K562 (cell line): ENCODE data around the gene RALA. TPM values are rescaled to one million over a fixed set of nuclear protein-coding genes. Genes with fewer than 3 reads are reported as not detected.

Source experiments
- CBFB ChIP-seq: sonication (generic); formaldehyde crosslinking; IDR thresholded peaks from 2 replicates; pipeline ENCODE4 v1.4.0; 2020; ENCODE audit warnings: mild to moderate bottlenecking, missing genetic modification reagents
- HDGF ChIP-seq: fragments of 450-650 bp; IDR thresholded peaks from 2 replicates; pipeline ENCODE4 v1.6.1; 2016
- ILK ChIP-seq: fragments of 450-650 bp; IDR thresholded peaks from 2 replicates; pipeline ENCODE4 v1.6.1; 2016; ENCODE audit warnings: missing genetic modification characterization, low read depth, mild to moderate bottlenecking, missing compliant biosample characterization, moderate library complexity, borderline replicate concordance
- NCOR1 ChIP-seq: fragments of 450-650 bp; IDR thresholded peaks from 2 replicates; pipeline ENCODE4 v1.6.1; 2016; ENCODE audit warnings: mild to moderate bottlenecking, moderate library complexity
- SMARCB1 ChIP-seq: IDR thresholded peaks from 2 replicates; pipeline ENCODE4 v1.6.1; 2011; ENCODE audit warnings: improper control_type of control experiment, low read depth; ENCODE audit not compliant: insufficient read length
- TBP ChIP-seq: optimal IDR thresholded peaks from 2 replicates; pipeline ENCODE3; 2011; ENCODE audit warnings: low read depth, low read length, improper control_type of control experiment
- TRIM24 ChIP-seq, 2 experiments: fragments of 450-650 bp; IDR thresholded peaks; 2 replicates each; pipeline ENCODE4 v1.6.1; 2016
- ZNF232 ChIP-seq: sonication (generic); formaldehyde crosslinking; IDR thresholded peaks from 2 replicates; pipeline ENCODE4 v1.8.0; 2022; ENCODE audit warnings: mild to moderate bottlenecking, missing genetic modification reagents
- ZSCAN29 ChIP-seq: fragments of 450-650 bp; IDR thresholded peaks from 2 replicates; pipeline ENCODE4 v1.6.1; 2017
- polyA plus RNA-seq, 8 experiments: library from polyadenylated mRNA; depleted of rRNA in 4 of 8; stranded (reverse) in 5 of 8; unstranded in 3 of 8; fragments of >200 nt; fragmentation: Nextera tagmentation in 2 of 8; fragmentation: Illumina TruSeq in 1 of 8; extraction: Ambion mirVana in 2 of 8; extraction: Trizol in 1 of 8; gene quantifications; 2 replicates each; pipeline versions ENCODE4 v1.2.1 to v1.2.3, GENCODE V29; 2011 to 2014; ENCODE audit warnings: inconsistent platforms in 1 of 8, missing spikeins in 1 of 8
- total RNA-seq, 7 experiments: library from RNA; depleted of rRNA in 6 of 7; stranded (reverse); fragments of >200 nt in 6 of 7; fragmentation: Illumina TruSeq in 2 of 7; extraction: Trizol in 2 of 7; gene quantifications; 2 replicates each; pipeline versions ENCODE4 v1.2.1 to v1.2.3, GENCODE V29; 2011 to 2021; ENCODE audit warnings: low replicate concordance in 1 of 7
- TF ChIP-seq, protein P1 (sequence below): fragments of 450-650 bp; IDR thresholded peaks from 2 replicates; pipeline ENCODE4 v1.7.1; 2018; ENCODE audit warnings: mild to moderate bottlenecking, low read depth; ENCODE audit not compliant: partially characterized antibody
- TF ChIP-seq, protein P2 (sequence below), 2 experiments: IDR thresholded peaks; 2 replicates each; pipeline ENCODE4 v1.6.1; 2011; ENCODE audit warnings: borderline replicate concordance in 1 of 2, control low read depth in 1 of 2, low read depth in 1 of 2, low read length in 1 of 2, mild to moderate bottlenecking in 1 of 2, mixed read lengths in 1 of 2, moderate library complexity in 1 of 2; ENCODE audit not compliant: insufficient read depth in 1 of 2, insufficient read length in 1 of 2, poor library complexity in 1 of 2, severe bottlenecking in 1 of 2; ENCODE audit errors: extremely low read depth in 1 of 2
- TF ChIP-seq, protein P3 (sequence below): sonication (generic); formaldehyde crosslinking; IDR thresholded peaks from 2 replicates; pipeline ENCODE4 v1.8.0; 2023; ENCODE audit warnings: mild to moderate bottlenecking, missing genetic modification reagents
- TF ChIP-seq, protein P4 (sequence below): fragments of 250-450 bp; sonication (Bioruptor Pico); IDR thresholded peaks from 2 replicates; pipeline ENCODE4 v1.5.0; 2021; ENCODE audit warnings: mild to moderate bottlenecking, borderline replicate concordance

The RALA gene
- total and polyA plus RNA-seq, 9 of the 15 experiments (the other 6 are each of a cell fraction or from before 2014, with no cell fraction given) = 7.2 to 28.0 (median 25.7) TPM

DNA sequence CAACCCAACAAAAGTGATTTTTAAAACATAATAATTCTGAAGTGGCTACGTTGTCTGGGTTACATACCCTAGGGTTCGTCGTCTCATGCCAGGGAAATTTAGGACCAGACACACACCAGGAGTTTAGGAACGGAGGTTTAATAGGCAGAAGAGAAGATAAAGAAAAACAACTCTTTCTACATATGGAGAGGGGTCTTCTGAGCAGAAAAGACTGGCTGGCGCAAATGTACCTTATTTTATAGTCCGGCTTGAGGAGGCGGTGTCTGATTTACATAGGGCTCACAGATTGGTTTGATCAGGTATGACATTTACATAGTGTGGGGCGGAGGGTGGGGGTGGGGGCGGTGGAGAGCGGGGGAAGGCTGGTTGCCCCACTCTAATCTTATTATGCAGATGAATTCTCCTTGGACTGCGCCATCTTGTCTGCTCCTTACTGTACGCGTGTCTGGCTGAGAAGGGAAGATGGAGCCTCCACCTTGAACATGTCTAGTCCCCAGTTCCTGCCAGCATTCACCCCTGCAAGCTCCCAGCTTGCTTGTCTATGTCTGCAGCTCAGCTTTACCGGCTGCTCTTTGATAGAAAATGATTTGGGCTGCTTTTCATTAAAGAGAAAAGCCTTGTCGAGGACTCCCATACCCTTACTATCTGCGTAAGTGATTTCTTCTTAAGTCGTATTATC lies 98.7 kb downstream of the RALA start (continued):
- TF ChIP-seq, protein P1, sequence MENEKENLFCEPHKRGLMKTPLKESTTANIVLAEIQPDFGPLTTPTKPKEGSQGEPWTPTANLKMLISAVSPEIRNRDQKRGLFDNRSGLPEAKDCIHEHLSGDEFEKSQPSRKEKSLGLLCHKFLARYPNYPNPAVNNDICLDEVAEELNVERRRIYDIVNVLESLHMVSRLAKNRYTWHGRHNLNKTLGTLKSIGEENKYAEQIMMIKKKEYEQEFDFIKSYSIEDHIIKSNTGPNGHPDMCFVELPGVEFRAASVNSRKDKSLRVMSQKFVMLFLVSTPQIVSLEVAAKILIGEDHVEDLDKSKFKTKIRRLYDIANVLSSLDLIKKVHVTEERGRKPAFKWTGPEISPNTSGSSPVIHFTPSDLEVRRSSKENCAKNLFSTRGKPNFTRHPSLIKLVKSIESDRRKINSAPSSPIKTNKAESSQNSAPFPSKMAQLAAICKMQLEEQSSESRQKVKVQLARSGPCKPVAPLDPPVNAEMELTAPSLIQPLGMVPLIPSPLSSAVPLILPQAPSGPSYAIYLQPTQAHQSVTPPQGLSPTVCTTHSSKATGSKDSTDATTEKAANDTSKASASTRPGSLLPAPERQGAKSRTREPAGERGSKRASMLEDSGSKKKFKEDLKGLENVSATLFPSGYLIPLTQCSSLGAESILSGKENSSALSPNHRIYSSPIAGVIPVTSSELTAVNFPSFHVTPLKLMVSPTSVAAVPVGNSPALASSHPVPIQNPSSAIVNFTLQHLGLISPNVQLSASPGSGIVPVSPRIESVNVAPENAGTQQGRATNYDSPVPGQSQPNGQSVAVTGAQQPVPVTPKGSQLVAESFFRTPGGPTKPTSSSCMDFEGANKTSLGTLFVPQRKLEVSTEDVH = no peak
- peak; percentile 93 for TF ChIP-seq TBP
- no peak for TF ChIP-seq TRIM24 (IDR thresholded peaks at IDR 0.05)
- TF ChIP-seq, protein P2, sequence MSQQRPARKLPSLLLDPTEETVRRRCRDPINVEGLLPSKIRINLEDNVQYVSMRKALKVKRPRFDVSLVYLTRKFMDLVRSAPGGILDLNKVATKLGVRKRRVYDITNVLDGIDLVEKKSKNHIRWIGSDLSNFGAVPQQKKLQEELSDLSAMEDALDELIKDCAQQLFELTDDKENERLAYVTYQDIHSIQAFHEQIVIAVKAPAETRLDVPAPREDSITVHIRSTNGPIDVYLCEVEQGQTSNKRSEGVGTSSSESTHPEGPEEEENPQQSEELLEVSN (IDR thresholded peaks at IDR 0.05; ENCODE audit: borderline replicate concordance in 1 of 2, extremely low read depth in 1 of 2, insufficient read depth in 1 of 2, insufficient read length in 1 of 2, low read depth in 1 of 2, low read length in 1 of 2, poor library complexity in 1 of 2, severe bottlenecking in 1 of 2) = peak in 1 of 2 experiments; percentile 41
- no peak for TF ChIP-seq CBFB (CRISPR knock-in tag)
- no peak for TF ChIP-seq ZNF232 (CRISPR knock-in tag)
- TF ChIP-seq HDGF = no peak
- TF ChIP-seq, protein P3, sequence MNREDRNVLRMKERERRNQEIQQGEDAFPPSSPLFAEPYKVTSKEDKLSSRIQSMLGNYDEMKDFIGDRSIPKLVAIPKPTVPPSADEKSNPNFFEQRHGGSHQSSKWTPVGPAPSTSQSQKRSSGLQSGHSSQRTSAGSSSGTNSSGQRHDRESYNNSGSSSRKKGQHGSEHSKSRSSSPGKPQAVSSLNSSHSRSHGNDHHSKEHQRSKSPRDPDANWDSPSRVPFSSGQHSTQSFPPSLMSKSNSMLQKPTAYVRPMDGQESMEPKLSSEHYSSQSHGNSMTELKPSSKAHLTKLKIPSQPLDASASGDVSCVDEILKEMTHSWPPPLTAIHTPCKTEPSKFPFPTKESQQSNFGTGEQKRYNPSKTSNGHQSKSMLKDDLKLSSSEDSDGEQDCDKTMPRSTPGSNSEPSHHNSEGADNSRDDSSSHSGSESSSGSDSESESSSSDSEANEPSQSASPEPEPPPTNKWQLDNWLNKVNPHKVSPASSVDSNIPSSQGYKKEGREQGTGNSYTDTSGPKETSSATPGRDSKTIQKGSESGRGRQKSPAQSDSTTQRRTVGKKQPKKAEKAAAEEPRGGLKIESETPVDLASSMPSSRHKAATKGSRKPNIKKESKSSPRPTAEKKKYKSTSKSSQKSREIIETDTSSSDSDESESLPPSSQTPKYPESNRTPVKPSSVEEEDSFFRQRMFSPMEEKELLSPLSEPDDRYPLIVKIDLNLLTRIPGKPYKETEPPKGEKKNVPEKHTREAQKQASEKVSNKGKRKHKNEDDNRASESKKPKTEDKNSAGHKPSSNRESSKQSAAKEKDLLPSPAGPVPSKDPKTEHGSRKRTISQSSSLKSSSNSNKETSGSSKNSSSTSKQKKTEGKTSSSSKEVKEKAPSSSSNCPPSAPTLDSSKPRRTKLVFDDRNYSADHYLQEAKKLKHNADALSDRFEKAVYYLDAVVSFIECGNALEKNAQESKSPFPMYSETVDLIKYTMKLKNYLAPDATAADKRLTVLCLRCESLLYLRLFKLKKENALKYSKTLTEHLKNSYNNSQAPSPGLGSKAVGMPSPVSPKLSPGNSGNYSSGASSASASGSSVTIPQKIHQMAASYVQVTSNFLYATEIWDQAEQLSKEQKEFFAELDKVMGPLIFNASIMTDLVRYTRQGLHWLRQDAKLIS (CRISPR knock-in tag) = no peak
- TF ChIP-seq ZSCAN29 = no peak
- TF ChIP-seq NCOR1 = peak; percentile 34; the same call in 1 of the 2 replicates
- no peak for TF ChIP-seq ILK (tag)
- TF ChIP-seq, protein P4, sequence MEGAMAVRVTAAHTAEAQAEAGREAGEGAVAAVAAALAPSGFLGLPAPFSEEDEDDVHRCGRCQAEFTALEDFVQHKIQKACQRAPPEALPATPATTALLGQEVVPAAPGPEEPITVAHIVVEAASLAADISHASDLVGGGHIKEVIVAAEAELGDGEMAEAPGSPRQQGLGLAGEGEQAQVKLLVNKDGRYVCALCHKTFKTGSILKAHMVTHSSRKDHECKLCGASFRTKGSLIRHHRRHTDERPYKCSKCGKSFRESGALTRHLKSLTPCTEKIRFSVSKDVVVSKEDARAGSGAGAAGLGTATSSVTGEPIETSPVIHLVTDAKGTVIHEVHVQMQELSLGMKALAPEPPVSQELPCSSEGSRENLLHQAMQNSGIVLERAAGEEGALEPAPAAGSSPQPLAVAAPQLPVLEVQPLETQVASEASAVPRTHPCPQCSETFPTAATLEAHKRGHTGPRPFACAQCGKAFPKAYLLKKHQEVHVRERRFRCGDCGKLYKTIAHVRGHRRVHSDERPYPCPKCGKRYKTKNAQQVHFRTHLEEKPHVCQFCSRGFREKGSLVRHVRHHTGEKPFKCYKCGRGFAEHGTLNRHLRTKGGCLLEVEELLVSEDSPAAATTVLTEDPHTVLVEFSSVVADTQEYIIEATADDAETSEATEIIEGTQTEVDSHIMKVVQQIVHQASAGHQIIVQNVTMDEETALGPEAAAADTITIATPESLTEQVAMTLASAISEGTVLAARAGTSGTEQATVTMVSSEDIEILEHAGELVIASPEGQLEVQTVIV (CRISPR knock-in tag) = no peak
- no peak for TF ChIP-seq SMARCB1
